HT1080 (cell line): Measurements from ENCODE around the gene RNF40. TPM values are rescaled to one million over a fixed set of nuclear protein-coding genes. Genes with fewer than 3 reads are reported as not detected.
"Not testable (repeated sequence)": the region's sequence is repeated elsewhere in the genome, so short reads cannot be mapped to it uniquely, and the experiment has no call there.

ENCODE experiments used
- DNase-seq: peaks from one replicate; pipeline ENCODE4 v3.0.0-alpha.2; 2015; ENCODE audit warnings: low read depth
- small RNA-seq: library from RNA; depleted of rRNA; stranded (forward); fragments of <200 nt; gene quantifications from one replicate; pipeline ENCODE3, GENCODE V24; 2014
- total RNA-seq: library from RNA; depleted of rRNA; stranded (reverse); fragments of >200 nt; shearing (Covaris generic); gene quantifications from 2 replicates; pipeline ENCODE4 v1.2.3, GENCODE V29; 2014; rRNA removed

RNF40 gene
- total RNA-seq, 1 experiment from 2014 or later, result 104 TPM

- no peak for DNase-seq
These were observed 51.7 kb downstream of the RNF40 start for GRCh38 chr16:30813821-30814189.

- DNase-seq, result no peak
These were observed 54.6 kb downstream of the RNF40 start for GRCh38 chr16:30816769-30817168.

GRCh38 chr16:30820952-30821421 is 58.9 kb downstream of the RNF40 start:
- no peak for DNase-seq

- not testable (repeated sequence) for DNase-seq
These were observed 59.3 kb downstream of the RNF40 start for GRCh38 chr16:30821441-30821840.

GRCh38 chr16:30821891-30822290 is 59.8 kb downstream of the RNF40 start:
- DNase-seq, result no peak

Small RNA genes within 50 kb of the gene (small RNA-seq; reads per million reads assigned to genes)
- not detected for gene RF00017

Other genes starting within 250 kb of the RNF40 start
- gene ZNF768, start 235.8 kb upstream of the RNF40 start, total RNA-seq, result 67.2 and 76.7 TPM in 2 replicates
- 7.3 and 9.5 TPM in 2 replicates for gene ZNF747, start 227.5 kb upstream of the RNF40 start, total RNA-seq
- gene ZNF764, start 203.9 kb upstream of the RNF40 start, total RNA-seq, result 4.4 and 4.9 TPM in 2 replicates
- 6.5 and 7.2 TPM in 2 replicates for gene ZNF688, start 190.6 kb upstream of the RNF40 start, total RNA-seq
- 5.4 and 7.7 TPM in 2 replicates for gene ZNF785, start 176.6 kb upstream of the RNF40 start, total RNA-seq
- gene ZNF689, start 151.9 kb upstream of the RNF40 start, total RNA-seq, result 9.5 and 10.6 TPM in 2 replicates
- gene PRR14, start 111.4 kb upstream of the RNF40 start, total RNA-seq, result 11.0 and 26.6 TPM in 2 replicates
- 20.0 and 23.1 TPM in 2 replicates for gene FBRS, start 103.9 kb upstream of the RNF40 start, total RNA-seq
- gene SRCAP, start 63.2 kb upstream of the RNF40 start, total RNA-seq, result 17.3 and 22.9 TPM in 2 replicates
- gene PHKG2, start 13.9 kb upstream of the RNF40 start, total RNA-seq, result 24.8 and 25.7 TPM in 2 replicates
- gene CFAP119, start 260 bp upstream of the RNF40 start, total RNA-seq, result 5.7 and 5.9 TPM in 2 replicates
- 14.5 and 15.9 TPM in 2 replicates for gene ZNF629, start 24.9 kb downstream of the RNF40 start, total RNA-seq
- gene BCL7C, start 131.8 kb downstream of the RNF40 start, total RNA-seq, result 42.5 and 56.2 TPM in 2 replicates
- gene CTF1, start 134.3 kb downstream of the RNF40 start, total RNA-seq, result not detected in 2 replicates
- gene FBXL19, start 161.2 kb downstream of the RNF40 start, total RNA-seq, result 61.1 and 70.8 TPM in 2 replicates
- gene ORAI3, start 186.7 kb downstream of the RNF40 start, total RNA-seq, result 9.4 and 10.5 TPM in 2 replicates
- gene SETD1A, start 195.4 kb downstream of the RNF40 start, total RNA-seq, result 3.1 and 5.3 TPM in 2 replicates
- 7.3 and 8.9 TPM in 2 replicates for gene HSD3B7, start 222.9 kb downstream of the RNF40 start, total RNA-seq
- gene STX1B, start 248.3 kb downstream of the RNF40 start, total RNA-seq, result 1.0 and 2.1 TPM in 2 replicates